ENCODE measurements around the gene MYRFL. TPM values are rescaled to one million over a fixed set of nuclear protein-coding genes. Genes with fewer than 3 reads are reported as not detected.

The MYRFL gene
- total RNA-seq, 1 donor from 2014 or later = 0.13 TPM

DNA sequence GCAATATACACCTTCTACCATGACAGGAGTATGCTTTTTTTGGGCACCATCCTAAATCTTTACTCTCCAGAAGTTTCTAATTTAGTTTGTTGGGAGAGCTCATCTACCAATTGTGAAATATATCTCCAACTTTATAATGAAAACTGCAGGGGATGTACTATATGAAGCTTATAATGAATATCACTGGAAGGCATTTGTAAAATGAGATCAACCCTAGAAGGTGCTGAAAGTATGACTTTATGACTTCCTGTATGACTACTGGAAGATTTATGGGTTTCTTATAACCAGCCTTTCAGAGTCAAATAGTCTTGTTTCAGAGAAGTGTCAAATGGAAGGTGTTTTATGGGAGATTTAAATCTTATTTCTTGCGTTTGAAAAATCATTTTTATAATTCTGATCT, 122.9 kb downstream of the MYRFL start:
- TF ChIP-seq, protein P1, sequence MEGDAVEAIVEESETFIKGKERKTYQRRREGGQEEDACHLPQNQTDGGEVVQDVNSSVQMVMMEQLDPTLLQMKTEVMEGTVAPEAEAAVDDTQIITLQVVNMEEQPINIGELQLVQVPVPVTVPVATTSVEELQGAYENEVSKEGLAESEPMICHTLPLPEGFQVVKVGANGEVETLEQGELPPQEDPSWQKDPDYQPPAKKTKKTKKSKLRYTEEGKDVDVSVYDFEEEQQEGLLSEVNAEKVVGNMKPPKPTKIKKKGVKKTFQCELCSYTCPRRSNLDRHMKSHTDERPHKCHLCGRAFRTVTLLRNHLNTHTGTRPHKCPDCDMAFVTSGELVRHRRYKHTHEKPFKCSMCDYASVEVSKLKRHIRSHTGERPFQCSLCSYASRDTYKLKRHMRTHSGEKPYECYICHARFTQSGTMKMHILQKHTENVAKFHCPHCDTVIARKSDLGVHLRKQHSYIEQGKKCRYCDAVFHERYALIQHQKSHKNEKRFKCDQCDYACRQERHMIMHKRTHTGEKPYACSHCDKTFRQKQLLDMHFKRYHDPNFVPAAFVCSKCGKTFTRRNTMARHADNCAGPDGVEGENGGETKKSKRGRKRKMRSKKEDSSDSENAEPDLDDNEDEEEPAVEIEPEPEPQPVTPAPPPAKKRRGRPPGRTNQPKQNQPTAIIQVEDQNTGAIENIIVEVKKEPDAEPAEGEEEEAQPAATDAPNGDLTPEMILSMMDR (IDR thresholded peaks at IDR 0.05) = no peak
- no peak for DNase-seq (ENCODE audit: extremely low spot score, unreplicated experiment)
- Mint-ChIP-seq H3K27me3 (ENCODE audit: unreplicated experiment) (peaks cover 15% of the 10 kb centered on the region), H3K36me3 (ENCODE audit: unreplicated experiment) (no peaks in the 10 kb centered on the region), H3K4me3 (ENCODE audit: unreplicated experiment) (no peak overlapping the region), H3K4me1 (ENCODE audit: unreplicated experiment) (no peaks in the 10 kb centered on the region), H3K27ac (ENCODE audit: unreplicated experiment) (no peak overlapping the region), H3K9me3 (ENCODE audit: unreplicated experiment) (peaks cover 11% of the 10 kb centered on the region)

DNA sequence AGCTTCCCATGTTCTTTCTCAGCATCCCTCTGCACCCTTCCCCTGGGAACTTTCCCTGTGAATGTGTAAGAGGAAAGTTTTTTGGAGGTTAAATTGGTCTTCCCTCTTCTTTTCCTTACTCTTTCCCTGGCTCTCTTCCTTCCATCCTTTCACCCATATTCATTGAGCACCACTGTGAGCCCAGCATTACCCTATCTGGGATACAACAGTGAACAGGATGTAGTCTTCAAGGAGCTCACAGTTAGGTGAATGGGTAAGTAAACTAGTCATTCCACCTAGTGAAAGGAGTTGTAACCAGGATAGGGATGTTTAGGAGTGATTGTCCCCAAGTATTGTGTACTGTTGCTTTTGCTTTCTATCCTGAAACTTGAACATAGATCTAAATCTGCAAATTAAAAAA, 123.8 kb downstream of the MYRFL start:
- H3K9me3 Mint-ChIP-seq (ENCODE audit: unreplicated experiment) = peaks cover 11% of the 10 kb centered on the region
- TF ChIP-seq, protein P1 (IDR thresholded peaks at IDR 0.05) = no peak
- H3K4me1 Mint-ChIP-seq (ENCODE audit: unreplicated experiment) = no peaks in the 10 kb centered on the region
- no peak for DNase-seq (ENCODE audit: extremely low spot score, unreplicated experiment)
- H3K27ac Mint-ChIP-seq (ENCODE audit: unreplicated experiment) = no peak overlapping the region
- H3K27me3 Mint-ChIP-seq (ENCODE audit: unreplicated experiment) = peaks cover 16% of the 10 kb centered on the region
- H3K4me3 Mint-ChIP-seq (ENCODE audit: unreplicated experiment) = no peak overlapping the region
- no peaks in the 10 kb centered on the region for H3K36me3 Mint-ChIP-seq (ENCODE audit: unreplicated experiment)

DNA sequence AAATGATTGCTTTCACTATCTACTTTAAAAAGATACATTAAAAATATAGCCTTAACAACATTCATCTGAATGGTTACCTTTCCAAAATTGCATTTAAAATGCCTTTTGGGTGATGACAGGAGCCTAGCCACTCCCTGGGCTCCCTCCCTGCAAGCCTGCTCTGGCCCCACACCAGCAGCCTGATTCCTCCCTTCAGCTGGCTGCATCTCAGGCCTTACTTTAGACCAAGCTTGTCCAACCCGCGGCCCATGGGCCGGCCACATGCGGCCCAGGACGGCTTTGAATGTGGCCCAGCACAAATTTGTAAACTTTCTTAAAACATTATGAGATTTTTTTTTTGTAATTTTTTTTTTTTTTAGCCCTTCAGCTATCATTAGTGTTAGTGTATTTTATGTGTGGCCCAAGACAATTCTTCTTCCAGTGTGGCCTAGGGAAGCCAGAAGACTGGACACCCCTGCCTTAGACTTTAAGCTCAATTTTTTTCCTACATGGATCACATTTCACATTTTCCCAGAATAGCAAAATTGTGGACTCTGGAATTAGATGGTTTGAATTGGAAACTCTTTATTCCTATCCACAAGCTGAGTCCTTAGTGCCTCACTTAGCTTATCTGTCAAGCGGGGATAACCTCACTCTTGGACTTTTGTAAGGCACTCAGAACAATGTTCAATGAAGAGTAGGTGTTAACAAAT, 124.4 kb downstream of the MYRFL start:
- TF ChIP-seq, protein P1 (IDR thresholded peaks at IDR 0.05) = no peak
- peaks cover 17% of the 10 kb centered on the region for H3K27me3 Mint-ChIP-seq (ENCODE audit: unreplicated experiment)
- no peak overlapping the region for H3K4me3 Mint-ChIP-seq (ENCODE audit: unreplicated experiment)
- no peak overlapping the region for H3K27ac Mint-ChIP-seq (ENCODE audit: unreplicated experiment)
- H3K9me3 Mint-ChIP-seq (ENCODE audit: unreplicated experiment) = peaks cover 11% of the 10 kb centered on the region
- no peak for DNase-seq (ENCODE audit: extremely low spot score, unreplicated experiment)
- H3K36me3 Mint-ChIP-seq (ENCODE audit: unreplicated experiment) = no peaks in the 10 kb centered on the region
- H3K4me1 Mint-ChIP-seq (ENCODE audit: unreplicated experiment) = no peaks in the 10 kb centered on the region

DNA sequence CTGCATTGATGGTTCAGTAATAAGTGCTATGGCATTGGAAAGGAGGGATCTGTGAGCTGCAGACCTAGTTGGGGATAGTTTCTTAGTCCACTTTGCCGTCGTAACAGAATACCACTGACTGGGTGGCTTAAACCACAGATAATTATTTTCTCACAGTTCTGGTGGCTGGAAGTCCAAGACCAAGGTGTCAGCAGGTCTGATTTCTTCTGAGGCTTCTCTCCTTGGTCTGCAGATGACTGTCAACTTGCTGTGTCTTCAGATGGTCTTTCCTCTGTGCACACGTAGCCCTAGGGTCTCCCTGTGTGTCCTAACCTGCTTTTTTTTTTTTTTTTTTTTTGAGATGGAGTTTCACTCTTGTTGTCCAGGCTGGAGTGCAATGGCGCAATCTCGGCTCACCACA, 126.1 kb downstream of the MYRFL start:
- no peak overlapping the region for H3K27ac Mint-ChIP-seq (ENCODE audit: unreplicated experiment)

DNA sequence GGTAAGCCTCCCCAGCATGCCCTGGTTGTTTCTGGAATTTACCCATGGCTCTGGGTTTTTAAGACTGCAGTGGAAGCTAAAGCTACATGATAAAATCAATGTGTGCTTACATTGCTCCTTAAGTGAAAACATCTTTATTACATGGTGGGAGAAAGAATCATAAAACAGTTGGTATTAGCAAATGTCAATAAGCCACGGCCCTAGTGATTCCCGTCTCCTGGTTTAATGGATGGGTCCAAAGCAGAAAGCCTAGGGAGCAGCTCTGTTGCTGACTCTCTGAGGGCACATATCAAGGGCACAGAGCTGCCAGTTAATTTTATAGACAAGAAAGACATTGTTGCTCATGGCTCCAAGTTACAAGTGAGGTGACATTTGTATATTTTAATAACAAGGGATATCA, 127.9 kb downstream of the MYRFL start:
- DNase-seq (ENCODE audit: extremely low spot score, unreplicated experiment) = no peak
- H3K4me3 Mint-ChIP-seq (ENCODE audit: unreplicated experiment) = no peak overlapping the region
- peaks cover 21% of the 10 kb centered on the region for H3K27me3 Mint-ChIP-seq (ENCODE audit: unreplicated experiment)
- H3K27ac Mint-ChIP-seq (ENCODE audit: unreplicated experiment) = no peak overlapping the region
- no peaks in the 10 kb centered on the region for H3K36me3 Mint-ChIP-seq (ENCODE audit: unreplicated experiment)
- H3K4me1 Mint-ChIP-seq (ENCODE audit: unreplicated experiment) = no peaks in the 10 kb centered on the region
- TF ChIP-seq, protein P1 (IDR thresholded peaks at IDR 0.05) = no peak
- H3K9me3 Mint-ChIP-seq (ENCODE audit: unreplicated experiment) = peaks cover 11% of the 10 kb centered on the region

More for the DNA sequence above, 126.1 kb downstream of the MYRFL start:
- peaks cover 11% of the 10 kb centered on the region for H3K9me3 Mint-ChIP-seq (ENCODE audit: unreplicated experiment)
- no peaks in the 10 kb centered on the region for H3K36me3 Mint-ChIP-seq (ENCODE audit: unreplicated experiment)
- DNase-seq (ENCODE audit: extremely low spot score, unreplicated experiment) = no peak
- peaks cover 17% of the 10 kb centered on the region for H3K27me3 Mint-ChIP-seq (ENCODE audit: unreplicated experiment)
- no peak overlapping the region for H3K4me3 Mint-ChIP-seq (ENCODE audit: unreplicated experiment)
- no peaks in the 10 kb centered on the region for H3K4me1 Mint-ChIP-seq (ENCODE audit: unreplicated experiment)
- TF ChIP-seq, protein P1 (IDR thresholded peaks at IDR 0.05) = no peak

Data from osteocyte (in vitro differentiated cells).